KOPT-K1 (cell line): ENCODE measurements around the gene SHOC1.

ENCODE experiments used
- H3K27ac ChIP-seq: fragments of 200-600 bp; sonication (generic); 2 replicates; pipeline ENCODE4 v1.5.1; 2016; ENCODE audit warnings: antibody characterized with exemption, mild to moderate bottlenecking, low read depth, low read length; ENCODE audit not compliant: poor library complexity, severe bottlenecking
- H3K36me3 ChIP-seq: fragments of 200-600 bp; sonication (generic); 2 replicates; pipeline ENCODE4 v1.5.1; 2017; ENCODE audit warnings: antibody characterized with exemption, mild to moderate bottlenecking, low read length, moderate library complexity; ENCODE audit not compliant: insufficient read depth
- H3K9me3 ChIP-seq: fragments of 200-600 bp; sonication (generic); 2 replicates; pipeline ENCODE4 v1.5.1; 2017; ENCODE audit warnings: antibody characterized with exemption, low read length, mild to moderate bottlenecking; ENCODE audit not compliant: insufficient read depth, poor library complexity, severe bottlenecking

SHOC1 gene

DNA sequence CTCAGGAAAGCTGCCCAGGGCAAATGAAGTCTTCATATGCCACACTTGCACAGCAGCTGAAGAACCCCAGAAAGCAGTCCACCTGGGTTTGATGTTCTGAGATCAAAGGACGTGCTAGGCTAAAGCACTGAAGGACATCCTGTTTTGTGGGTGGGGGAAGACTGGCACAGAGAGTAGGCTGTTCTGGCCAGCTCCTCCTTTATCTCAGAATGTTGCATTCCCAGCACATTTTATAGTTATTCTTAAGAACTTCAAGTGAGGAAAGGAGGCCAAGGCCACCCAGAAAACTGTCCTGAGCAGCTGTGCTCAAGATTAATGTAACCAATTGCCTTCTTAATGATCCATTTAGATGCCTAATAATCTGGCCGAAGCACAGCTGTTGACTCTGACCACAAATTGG is 10.9 kb downstream of the SHOC1 start:
- H3K36me3 ChIP-seq, result no peaks in the 10 kb centered on the region
- no peaks in the 10 kb centered on the region for H3K9me3 ChIP-seq
- no peak overlapping the region for H3K27ac ChIP-seq

DNA sequence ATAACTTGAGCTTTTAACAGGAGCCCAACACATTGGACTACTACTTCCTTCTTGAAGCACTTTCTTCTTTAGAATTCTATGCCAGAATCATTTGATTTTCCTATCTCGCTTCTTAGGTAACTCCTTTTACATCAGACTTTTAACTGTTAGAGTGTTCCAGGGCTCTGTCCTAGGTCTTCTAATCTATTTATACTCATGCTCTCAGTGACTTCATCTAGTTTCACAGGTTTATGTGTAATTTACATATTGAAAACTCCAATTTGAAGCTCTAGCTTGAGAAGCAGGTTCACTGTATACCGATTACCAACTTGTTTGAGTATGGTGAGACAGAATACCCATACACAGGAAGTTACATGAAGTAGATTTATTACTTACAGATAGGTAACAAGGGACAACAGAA is 11.3 kb downstream of the SHOC1 start:
- Histone ChIP-seq H3K27ac (no peak overlapping the region), H3K9me3 (no peaks in the 10 kb centered on the region), H3K36me3 (no peaks in the 10 kb centered on the region)

DNA sequence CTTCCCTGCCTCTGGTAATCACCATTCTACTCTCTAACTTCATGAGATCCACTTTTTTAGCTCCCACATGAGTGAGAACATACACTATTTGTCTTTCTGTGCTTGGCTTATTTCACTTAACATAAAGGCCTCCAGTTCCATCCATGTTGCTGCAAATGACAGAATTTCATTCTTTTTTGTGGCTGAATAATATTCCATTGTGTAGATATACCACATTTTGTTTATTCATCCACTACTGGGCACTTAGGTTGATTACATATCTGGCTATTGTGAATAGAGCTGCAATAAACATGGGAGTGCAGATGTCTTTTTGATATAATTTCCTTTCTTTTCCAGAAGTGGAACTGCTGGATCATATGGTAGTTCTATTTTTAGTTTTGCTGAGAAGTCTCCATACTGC is 28.7 kb downstream of the SHOC1 start:
- Histone ChIP-seq H3K36me3 (no peaks in the 10 kb centered on the region), H3K9me3 (peaks cover 5% of the 10 kb centered on the region), H3K27ac (no peak overlapping the region)

DNA sequence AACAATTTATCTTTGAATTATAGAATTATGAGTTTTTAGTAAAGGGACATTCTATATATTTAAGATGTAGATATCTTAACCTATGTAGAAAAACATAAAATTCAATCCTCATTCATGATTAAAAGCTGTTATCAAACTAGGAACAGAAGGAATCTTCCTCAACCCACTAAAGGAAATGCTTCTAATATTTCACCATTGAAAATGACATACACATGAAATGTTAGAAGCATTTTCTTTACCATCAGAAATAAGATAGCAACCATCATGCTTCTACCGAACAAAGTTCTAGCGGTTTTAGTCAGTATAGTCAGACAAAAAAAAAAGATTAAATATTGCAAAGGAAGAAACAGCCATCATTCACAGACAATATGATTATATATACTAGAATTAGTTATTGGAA is 32.2 kb downstream of the SHOC1 start:
- H3K36me3 ChIP-seq, result no peaks in the 10 kb centered on the region
- peaks cover 5% of the 10 kb centered on the region for H3K9me3 ChIP-seq
- H3K27ac ChIP-seq, result no peak overlapping the region

DNA sequence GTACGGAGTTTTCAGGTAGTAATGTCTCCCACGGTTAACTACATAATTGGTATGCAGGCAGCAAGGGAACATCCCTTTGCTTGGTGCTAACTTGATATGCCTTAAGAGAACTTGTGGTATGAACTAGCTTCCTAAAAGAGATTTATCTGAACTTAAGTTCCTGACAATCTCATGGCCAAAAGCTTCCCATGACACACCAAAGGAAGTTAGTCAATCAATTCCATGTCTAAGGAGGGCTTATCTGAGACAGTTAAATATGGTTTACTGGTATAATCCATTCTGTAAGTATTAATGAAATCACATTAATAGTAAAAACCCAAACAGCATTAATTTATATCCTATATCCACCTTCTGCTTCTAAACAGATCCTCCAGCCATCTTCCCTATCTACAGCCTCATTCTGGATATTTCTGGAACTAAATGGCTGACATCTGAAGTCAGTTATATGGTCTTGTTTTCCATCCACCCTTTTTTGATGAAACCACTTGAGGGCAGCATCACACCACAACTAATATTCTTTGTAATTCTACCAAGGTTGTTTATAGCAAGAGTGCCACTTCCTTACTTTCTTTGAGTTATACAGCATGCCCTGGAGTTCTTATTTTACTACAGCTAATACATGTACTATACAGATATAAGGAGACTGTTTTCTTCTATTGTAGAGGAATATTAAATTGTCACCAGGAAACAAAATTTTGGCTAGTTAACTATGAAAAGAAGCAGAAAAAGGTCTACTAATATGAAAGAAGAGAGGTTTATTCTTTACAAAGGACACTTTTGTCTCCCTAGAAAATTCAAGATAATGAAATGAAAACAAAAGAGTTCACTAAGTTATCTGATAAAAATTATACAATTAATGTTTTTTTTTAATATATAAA is 34.7 kb downstream of the SHOC1 start:
- H3K27ac ChIP-seq, result no peak overlapping the region
- no peaks in the 10 kb centered on the region for H3K9me3 ChIP-seq
- no peaks in the 10 kb centered on the region for H3K36me3 ChIP-seq

DNA sequence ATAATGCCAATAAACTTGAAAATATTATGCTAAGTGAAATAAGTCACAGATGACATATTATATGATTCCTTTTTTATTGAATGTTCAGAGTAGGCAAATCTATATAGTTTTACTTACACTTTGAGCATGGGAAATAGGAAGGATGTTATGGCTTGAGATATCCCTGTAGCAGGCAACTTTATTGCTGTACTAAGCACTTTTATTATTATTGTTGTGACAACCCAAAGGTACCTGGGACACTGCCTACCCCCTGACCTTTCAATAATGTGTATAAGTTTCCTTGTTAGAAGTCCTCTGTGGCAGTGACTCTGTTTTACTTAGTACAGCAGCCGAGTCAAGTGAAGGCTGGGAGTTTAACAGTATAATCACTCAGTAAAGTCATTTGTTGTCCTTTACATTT is 39.9 kb downstream of the SHOC1 start:
- no peak overlapping the region for H3K27ac ChIP-seq
- no peaks in the 10 kb centered on the region for H3K36me3 ChIP-seq
- H3K9me3 ChIP-seq, result peaks cover 8% of the 10 kb centered on the region

DNA sequence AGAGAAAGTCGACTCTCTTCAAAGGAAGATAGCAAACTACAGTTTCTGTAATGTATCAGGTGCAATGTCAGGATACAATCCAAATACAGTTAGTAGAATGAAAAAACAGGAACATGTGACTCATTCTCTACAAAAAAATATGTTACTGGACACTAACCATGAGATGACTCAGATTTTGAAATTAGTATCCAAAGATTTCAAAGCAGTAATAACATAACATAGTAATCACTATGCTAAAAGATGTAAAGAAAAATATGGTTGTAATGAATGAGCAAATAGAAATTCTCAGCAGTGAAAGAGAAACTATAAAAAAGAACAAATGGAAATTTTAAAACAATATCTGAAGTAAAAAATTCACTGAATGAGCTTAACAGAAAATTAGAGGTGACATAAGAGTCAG is 42.3 kb downstream of the SHOC1 start:
- Histone ChIP-seq H3K27ac (no peak overlapping the region), H3K9me3 (peaks cover 8% of the 10 kb centered on the region), H3K36me3 (no peaks in the 10 kb centered on the region)
